ENCODE measurements around the gene GARIN5B. TPM values are rescaled to one million over a fixed set of nuclear protein-coding genes. Genes with fewer than 3 reads are reported as not detected.

GARIN5B gene
- total RNA-seq, 1 experiment from 2014 or later: not detected

- POLR2A ChIA-PET (ENCODE audit: low non-redundant PET): no interaction called here
- TSS peak; percentile 67 for BruUV-seq (replicated peaks)
These were observed 22.1 kb upstream of the GARIN5B start for GRCh38 chr19:55384920-55385723.

GRCh38 chr19:55384131-55384919 is 21.3 kb upstream of the GARIN5B start, which contains the start of gene TMEM238:
Gene TMEM238, minus strand, starts transcription at chr19:55384292. Its CDS starts 33 bp downstream, at chr19:55384259.
- Histone ChIP-seq H3K9me3 (ENCODE audit: low read depth, low read length, poor library complexity, severe bottlenecking) (no peaks in the 10 kb centered on the region), H3K27me3 (replicated peaks; ENCODE audit: insufficient read depth, low read depth, low read length, poor library complexity) (no peaks in the 10 kb centered on the region), H3K4me1 (ENCODE audit: insufficient read depth, low read length, poor library complexity, severe bottlenecking) (peaks cover 23% of the 10 kb centered on the region), H3K36me3 (ENCODE audit: insufficient read depth, low read length, poor library complexity, severe bottlenecking) (peaks cover 30% of the 10 kb centered on the region), H3K27ac (ENCODE audit: low read depth, low read length, poor library complexity, severe bottlenecking) (peak within 1 kb of the TSS; percentile 88), H3K4me3 (ENCODE audit: low read depth, low read length, poor library complexity, severe bottlenecking) (peak within 1 kb of the TSS; percentile 98)
- CTCF ChIA-PET: interaction anchor here (1.0 kb wide), 1 partner anchor 120 kb away, joined by 3 read pairs; no protein-coding TSS in a partner anchor
- POLR2A ChIA-PET (ENCODE audit: low non-redundant PET): no interaction called here
- intact Hi-C loops (cut with micrococcal nuclease; ENCODE audit: unreplicated experiment): loop anchor here (10.0 kb wide), 1 partner anchor 80 kb away; no protein-coding TSS in a partner anchor
- no TSS peak for BruUV-seq (replicated peaks)
- no peak for DNase-seq (ENCODE audit: low spot score)
- TF ChIP-seq CTCF (conservative IDR thresholded peaks at IDR 0.05; ENCODE audit: low read depth, low read length): no peak
- TF ChIP-seq EZH2 (IDR thresholded peaks at IDR 0.05; ENCODE audit: borderline replicate concordance, low read depth, low read length, poor library complexity, severe bottlenecking): no peak

More at GRCh38 chr19:55384920-55385723, 22.1 kb upstream of the GARIN5B start:
- Histone ChIP-seq H3K9me3 (ENCODE audit: low read depth, low read length, poor library complexity, severe bottlenecking) (no peaks in the 10 kb centered on the region), H3K4me3 (ENCODE audit: low read depth, low read length, poor library complexity, severe bottlenecking) (peak overlapping the region; percentile 98), H3K27ac (ENCODE audit: low read depth, low read length, poor library complexity, severe bottlenecking) (peak overlapping the region; percentile 88), H3K27me3 (replicated peaks; ENCODE audit: insufficient read depth, low read depth, low read length, poor library complexity) (no peaks in the 10 kb centered on the region), H3K4me1 (ENCODE audit: insufficient read depth, low read length, poor library complexity, severe bottlenecking) (peaks cover 27% of the 10 kb centered on the region), H3K36me3 (ENCODE audit: insufficient read depth, low read length, poor library complexity, severe bottlenecking) (peaks cover 38% of the 10 kb centered on the region)
- peak; percentile 98 for DNase-seq (ENCODE audit: low spot score)
- intact Hi-C loops (cut with micrococcal nuclease; ENCODE audit: unreplicated experiment): loop anchor here (10.0 kb wide), 1 partner anchor 80 kb away; no protein-coding TSS in a partner anchor
- no peak for TF ChIP-seq CTCF (conservative IDR thresholded peaks at IDR 0.05; ENCODE audit: low read depth, low read length)
- no peak for TF ChIP-seq EZH2 (IDR thresholded peaks at IDR 0.05; ENCODE audit: borderline replicate concordance, low read depth, low read length, poor library complexity, severe bottlenecking)
- CTCF ChIA-PET: no interaction called here
